Stimulated activated CD4-positive, alpha-beta T cell treated with anti-CD3 and anti-CD28 coated beads, TNF-alpha, amount 100 ng/mL, for 1 hour (primary cell): ENCODE data around the gene RAB4B.
"Not testable (repeated sequence)": the region's sequence is repeated elsewhere in the genome, so short reads cannot be mapped to it uniquely, and the experiment has no call there.

Experiments used
- DNase-seq, 3 donors: peaks; one replicate each; pipeline ENCODE4 v3.0.0-alpha.2; 2020; ENCODE audit warnings: low read depth in 3 of 3, low spot score in 1 of 3

Gene RAB4B

GRCh38 chr19:40750058-40750873 lies 27.8 kb upstream of the RAB4B start, which contains the start of gene ACTMAP:
ACTMAP (minus strand) TSS chr19:40750477; CDS start chr19:40749803, 674 bp downstream.
- DNase-seq = peak; percentile 93 to 99 (median 99)

GRCh38 chr19:40750874-40751537 lies 27.0 kb upstream of the RAB4B start, which contains the start of gene SNRPA:
SNRPA (plus strand) TSS chr19:40751203; CDS start chr19:40751409, 206 bp downstream.
- DNase-seq = peak; percentile 84 to 88 (median 85)

- no peak for DNase-seq
Measured at GRCh38 chr19:40752257-40752781, 25.7 kb upstream of the RAB4B start.

DNA sequence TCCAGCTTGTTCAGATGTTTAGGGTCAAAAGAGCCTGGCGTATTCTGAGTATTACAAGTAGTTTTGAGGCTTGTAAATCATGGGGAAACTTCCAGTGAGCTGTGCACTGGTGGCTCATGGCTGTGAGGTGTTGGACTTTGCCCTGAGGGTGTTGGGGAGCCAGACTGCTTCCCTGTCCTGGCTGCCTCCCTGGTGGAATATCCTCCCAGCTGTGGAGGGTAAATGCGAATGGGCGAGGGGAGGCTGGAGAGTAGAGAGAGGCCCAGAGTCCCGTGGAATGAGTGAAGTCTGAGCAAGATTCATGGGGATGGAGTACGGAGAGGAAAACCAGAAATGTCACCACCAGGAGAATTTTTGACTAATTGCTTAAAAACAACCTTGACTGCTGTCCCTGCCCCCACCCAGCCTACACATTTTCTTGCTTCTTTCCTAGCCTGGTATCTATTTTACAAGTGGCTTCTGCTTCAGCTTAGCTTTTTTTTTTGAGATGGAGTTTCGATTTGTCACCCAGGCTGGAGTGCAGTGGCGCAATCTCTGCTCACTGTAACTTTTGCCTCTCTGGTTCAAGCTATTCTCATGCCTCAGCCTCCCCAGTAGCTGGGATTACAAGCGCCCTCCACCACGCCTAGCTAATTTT lies 23.3 kb upstream of the RAB4B start:
- DNase-seq = peak in 1 of 3 donors; percentile 37

- no peak for DNase-seq
Measured at GRCh38 chr19:40755248-40755624, 22.8 kb upstream of the RAB4B start.

- no peak for DNase-seq
Measured at GRCh38 chr19:40755791-40756190, 22.3 kb upstream of the RAB4B start.

GRCh38 chr19:40756502-40757110 lies 21.4 kb upstream of the RAB4B start:
- DNase-seq = no peak

DNA sequence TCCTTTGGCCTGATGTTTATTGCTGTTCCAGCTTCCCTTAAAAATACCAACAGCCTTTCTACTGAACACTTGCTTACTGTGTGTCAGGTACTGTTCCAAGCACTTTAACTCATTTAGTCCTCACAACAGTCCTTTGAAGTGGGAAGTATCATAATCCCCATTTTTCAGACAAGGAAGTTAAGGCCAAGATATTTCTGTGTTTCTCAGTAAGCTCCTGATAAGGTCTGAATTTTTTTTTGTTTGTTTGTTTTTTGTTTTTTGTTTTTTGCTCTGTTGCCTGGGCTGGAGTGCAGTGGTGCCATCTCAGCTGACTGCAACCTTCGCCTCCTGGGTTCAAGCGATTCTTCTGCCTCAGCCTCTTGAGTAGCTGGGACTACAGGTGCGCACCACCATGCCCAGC lies 19.6 kb upstream of the RAB4B start:
- no peak for DNase-seq

- no peak for DNase-seq
Measured at GRCh38 chr19:40759352-40759751, 18.7 kb upstream of the RAB4B start.

GRCh38 chr19:40762754-40763470 lies 15.1 kb upstream of the RAB4B start:
- DNase-seq = no peak

GRCh38 chr19:40763526-40763925 lies 14.5 kb upstream of the RAB4B start:
- DNase-seq = no peak

DNA sequence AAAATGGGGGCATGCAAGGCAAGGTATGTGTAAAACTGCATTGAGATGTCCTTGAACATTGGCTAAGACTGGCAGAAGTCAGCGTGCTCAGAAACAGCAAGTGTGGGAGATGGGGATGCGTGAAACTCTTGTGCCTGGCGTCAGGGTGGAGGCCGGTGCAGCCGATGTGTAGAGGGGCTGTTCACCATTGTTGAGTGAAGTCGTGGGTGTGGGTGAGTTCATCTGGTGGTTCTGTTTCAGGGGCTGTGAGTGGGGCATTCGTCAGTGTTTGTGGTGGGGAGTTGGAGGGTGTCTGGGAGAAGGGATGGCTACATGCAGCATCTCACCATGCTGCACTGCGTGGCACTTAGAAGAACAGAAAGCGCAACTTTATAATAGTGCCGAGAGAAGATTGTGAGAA lies 14.1 kb upstream of the RAB4B start:
- no peak for DNase-seq

- DNase-seq = not testable (repeated sequence)
Measured at GRCh38 chr19:40766385-40766784, 11.7 kb upstream of the RAB4B start.

DNA sequence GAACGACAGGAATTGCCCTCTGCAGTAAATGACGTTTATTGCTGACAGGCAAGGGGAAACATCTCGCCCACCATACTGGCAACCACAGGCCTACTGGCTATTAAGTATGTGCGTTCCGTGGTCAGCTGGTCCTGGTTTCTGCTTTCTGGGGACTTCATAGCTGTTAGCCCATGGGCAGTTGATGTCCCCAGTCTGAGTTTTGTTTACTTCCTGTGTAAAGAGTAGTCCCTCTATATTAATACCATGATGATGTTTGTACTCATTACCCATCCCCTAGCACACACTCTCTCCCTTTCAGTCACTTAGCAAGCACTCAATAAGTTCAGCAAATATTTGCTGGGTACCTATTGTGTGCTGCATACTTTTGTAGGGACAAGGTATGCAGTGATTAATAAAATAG lies 9.2 kb upstream of the RAB4B start:
- no peak for DNase-seq

DNA sequence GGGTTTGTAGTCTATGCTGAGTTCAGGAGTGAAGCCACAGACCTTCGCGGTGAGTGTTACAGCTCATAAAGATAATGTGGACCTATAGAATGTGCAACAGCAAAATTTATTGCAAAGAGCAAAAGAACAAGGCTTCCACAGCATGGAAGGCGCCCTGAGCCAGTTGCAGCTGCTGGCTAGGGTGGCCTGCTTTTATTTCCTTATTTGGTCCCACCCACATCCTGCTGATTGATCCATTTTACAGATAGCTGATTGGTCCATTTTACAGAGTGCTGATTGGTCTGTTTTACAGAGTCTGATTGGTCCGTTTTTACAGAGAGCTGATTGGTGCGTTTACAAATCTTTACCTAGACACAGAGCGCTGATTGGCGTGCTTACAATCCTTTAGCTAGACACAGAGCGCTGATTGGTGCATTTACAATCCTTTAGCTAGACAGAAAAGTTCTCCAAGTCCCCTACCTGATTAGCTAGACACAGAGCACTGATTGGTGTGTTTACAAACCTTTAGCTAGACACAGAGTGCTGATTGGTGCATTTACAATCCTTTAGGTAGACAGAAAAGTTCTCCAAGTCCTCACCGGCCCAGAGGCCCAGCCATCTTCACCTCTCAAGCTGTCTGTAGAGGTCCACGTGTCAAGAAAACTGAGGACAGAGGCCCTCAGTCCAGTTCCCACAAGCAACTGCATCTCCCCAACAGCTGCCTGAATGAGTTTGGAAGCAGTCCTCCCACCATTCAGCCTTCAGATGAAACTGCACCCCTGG lies 6.8 kb upstream of the RAB4B start:
- DNase-seq = not testable (repeated sequence)

DNA sequence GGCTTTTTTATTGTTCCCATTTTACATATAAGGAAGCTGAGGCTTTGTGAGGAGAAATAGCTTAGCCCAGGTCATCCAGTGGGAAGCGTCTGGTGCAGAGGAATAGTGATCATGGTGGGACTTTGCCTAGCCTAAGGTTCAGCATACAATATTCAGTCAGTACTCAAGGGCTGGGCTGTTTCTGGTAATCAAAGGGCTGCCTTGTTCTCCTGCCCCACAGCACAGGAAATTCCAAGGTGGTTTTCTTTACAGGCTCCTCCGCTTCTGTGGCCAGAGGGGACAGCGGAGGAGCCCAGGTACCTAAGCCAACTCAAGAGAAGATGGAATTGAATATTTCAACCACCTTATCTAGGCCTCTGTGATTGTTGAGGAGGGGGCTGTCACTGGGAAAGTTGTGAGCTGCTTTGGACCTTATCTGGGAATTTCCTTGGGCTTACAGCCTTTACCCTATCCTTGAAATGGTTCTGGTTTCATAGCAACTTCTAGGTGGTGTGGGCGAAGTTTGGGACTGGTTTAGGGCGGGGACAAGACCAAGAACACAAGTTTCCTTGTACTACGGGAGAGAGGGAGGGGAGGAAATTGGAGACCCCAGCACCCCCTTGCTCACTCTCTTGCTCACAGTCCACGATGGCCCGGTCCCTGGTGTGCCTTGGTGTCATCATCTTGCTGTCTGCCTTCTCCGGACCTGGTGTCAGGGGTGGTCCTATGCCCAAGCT lies 3.0 kb upstream of the RAB4B start, which contains the start of gene MIA:
TSS of gene MIA (plus strand) at position 606 of the 716 bp plus-strand sequence. CDS start at position 628, 22 bp downstream.
- no peak for DNase-seq

DNA sequence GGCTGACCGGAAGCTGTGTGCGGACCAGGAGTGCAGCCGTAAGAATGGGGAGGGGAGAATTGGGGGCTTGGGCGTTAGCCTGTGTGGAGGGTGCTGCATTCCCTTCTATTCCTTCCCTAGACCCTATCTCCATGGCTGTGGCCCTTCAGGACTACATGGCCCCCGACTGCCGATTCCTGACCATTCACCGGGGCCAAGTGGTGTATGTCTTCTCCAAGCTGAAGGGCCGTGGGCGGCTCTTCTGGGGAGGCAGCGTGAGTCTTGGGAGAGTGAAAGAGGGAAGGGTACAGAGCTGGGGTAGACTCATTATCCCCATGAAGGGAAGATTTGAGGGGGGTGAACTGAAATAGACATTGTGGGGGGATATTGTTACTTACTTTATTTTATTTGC lies 2.4 kb upstream of the RAB4B start:
- no peak for DNase-seq

- DNase-seq = no peak
Measured at GRCh38 chr19:40776364-40776763, 1.7 kb upstream of the RAB4B start.
